Kidney capillary endothelial cell (primary cell): ENCODE measurements around the gene SLC2A8.

Experiments used
- DNase-seq: peaks from one replicate; pipeline ENCODE4 v3.0.0-alpha.2; 2018; ENCODE audit warnings: low spot score

Gene SLC2A8, protein sequence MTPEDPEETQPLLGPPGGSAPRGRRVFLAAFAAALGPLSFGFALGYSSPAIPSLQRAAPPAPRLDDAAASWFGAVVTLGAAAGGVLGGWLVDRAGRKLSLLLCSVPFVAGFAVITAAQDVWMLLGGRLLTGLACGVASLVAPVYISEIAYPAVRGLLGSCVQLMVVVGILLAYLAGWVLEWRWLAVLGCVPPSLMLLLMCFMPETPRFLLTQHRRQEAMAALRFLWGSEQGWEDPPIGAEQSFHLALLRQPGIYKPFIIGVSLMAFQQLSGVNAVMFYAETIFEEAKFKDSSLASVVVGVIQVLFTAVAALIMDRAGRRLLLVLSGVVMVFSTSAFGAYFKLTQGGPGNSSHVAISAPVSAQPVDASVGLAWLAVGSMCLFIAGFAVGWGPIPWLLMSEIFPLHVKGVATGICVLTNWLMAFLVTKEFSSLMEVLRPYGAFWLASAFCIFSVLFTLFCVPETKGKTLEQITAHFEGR

GRCh38 chr9:127396808-127397645 lies at the start of gene SLC2A8:
Gene SLC2A8, plus strand, starts transcription at chr9:127397169. Its CDS starts 62 bp downstream, at chr9:127397231.
- DNase-seq: peak; percentile 99

DNA sequence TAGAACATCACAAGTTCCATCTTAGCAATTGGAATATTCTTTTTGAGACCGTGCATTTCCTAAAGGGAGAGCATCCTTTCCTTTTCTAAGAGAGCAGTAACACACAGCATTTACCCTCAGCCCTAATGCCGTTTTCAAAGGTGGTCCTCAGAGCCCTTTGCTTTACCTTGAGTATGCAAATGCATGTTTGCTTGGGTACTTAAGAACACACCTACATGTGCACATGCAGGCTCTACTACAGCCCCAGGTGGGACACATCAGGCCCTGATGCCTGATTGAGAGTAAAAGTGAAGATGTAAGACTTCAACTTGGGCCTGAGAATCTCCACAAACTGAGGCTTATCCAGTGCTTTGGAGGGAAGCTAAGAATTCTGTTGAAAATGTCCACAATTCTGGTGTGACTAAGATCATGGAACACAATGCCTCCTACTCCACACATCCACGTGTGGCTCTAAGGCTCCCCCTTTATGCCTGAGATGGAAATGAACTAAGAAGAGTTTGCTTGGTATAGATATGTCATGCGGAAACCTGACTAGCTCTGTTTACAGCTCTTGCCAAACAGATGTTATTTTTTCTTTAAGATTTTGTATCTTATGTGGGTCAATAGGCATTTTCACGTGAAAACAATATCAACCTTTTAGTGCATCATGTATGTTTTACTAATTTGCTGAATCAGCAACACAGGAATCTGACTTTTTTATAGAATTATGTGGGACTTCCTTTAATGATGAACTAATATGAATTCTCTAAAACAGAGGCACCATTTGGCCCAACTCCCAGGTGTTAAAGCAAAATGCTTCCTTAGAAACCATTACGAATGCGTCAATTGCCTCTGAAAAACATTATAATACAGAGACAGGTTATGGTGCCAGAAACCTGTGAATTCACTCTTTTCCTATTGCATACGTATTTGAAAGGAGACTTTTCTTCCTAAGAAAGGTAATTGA lies 48.9 kb upstream of the SLC2A8 start:
- peak; percentile 31 for DNase-seq

DNA sequence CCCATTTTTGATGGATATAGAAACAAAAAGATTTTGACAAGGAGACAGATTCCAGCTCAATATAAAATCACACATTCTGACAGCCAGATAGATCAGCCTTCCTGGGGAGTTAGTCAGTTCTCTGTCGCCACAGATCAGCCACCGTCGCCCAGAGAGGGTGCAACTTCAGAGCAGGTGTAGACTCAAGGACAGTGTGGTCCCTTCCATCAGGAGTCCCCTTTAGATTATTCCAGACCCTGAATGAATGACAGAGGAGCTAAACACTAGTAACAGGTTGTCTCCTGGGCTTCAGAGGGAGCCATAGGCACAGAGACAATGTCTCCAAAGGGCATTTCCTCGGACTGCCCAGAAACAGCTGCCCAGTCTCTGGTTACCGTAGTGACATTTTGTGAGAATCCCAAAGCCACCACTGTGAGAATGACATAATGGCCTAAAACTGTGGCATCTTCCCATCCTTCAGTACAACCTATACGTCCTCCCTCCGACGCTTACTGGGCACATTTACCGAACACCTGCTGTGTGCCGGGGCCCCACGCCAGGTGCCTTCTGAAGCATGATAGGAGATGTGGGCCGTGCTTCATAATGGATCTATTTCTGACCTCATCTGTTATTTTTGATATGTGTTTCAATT lies 47.4 kb upstream of the SLC2A8 start:
- DNase-seq: no peak

- DNase-seq: no peak
Measured at GRCh38 chr9:127351182-127352166, 45.5 kb upstream of the SLC2A8 start.

- no peak for DNase-seq
Measured at GRCh38 chr9:127353882-127354281, 43.1 kb upstream of the SLC2A8 start.

DNA sequence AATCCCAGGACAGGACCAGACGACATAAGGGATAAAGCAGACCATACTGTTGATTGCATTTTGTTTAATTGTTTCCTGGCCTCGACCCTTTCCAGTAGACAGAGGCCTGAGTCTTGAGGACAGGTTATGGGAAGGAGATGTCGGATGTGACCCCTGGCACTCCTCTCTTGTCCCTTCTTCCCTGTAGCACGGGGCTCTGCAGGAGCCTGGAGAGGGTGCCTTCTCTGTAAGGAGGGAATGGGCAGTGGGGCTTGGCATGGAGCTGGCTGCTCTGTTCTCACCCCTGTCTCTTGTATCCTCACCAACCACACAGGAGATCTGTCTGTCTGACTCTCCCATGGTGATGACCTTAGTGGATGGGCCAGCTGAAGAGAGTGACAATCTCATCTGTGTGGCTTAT lies 40.1 kb upstream of the SLC2A8 start:
- no peak for DNase-seq

- DNase-seq: no peak
Measured at GRCh38 chr9:127358023-127358535, 38.9 kb upstream of the SLC2A8 start.

- no peak for DNase-seq
Measured at GRCh38 chr9:127358770-127359169, 38.2 kb upstream of the SLC2A8 start.

- DNase-seq: no peak
Measured at GRCh38 chr9:127360250-127360649, 36.7 kb upstream of the SLC2A8 start.

DNA sequence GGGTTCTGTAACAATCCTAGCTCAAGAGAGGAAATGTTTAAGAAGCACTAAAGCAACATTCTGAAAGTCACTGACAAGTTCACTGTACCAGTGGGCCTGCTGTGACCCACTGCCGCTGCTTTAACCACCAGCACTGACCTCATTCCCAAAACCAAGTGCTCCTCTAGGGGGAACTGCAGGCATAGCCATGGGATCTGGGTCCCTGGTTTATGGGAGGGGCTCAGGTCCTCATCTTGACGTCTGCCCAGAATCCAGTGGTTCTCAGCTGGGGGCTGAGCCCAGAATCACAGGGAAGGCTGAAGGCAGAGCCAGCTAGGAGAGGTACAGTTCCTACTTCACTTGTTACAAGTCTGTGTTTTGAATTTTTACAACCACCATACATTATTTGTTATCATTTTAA lies 36.1 kb upstream of the SLC2A8 start:
- no peak for DNase-seq

- DNase-seq: no peak
Measured at GRCh38 chr9:127361561-127361960, 35.4 kb upstream of the SLC2A8 start.

DNA sequence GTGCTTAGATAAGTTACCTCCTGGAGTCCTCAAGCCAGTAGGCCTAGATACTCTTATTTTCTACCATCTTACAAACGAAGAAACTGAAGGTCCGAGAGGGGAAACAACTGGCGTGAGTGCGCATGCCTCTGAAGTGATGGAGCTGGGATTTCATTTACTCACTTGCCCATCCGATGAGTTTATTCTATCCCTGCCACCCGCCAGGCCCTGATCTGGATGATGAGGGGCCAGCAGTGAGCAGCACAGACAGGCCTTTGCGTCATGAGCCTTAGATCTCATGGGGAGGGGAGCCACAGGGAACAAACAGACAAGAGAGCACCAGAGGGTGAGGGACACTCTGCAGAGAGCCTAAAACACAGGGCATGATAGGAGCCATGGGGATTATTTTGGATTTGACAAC lies 34.1 kb upstream of the SLC2A8 start:
- DNase-seq: no peak

DNA sequence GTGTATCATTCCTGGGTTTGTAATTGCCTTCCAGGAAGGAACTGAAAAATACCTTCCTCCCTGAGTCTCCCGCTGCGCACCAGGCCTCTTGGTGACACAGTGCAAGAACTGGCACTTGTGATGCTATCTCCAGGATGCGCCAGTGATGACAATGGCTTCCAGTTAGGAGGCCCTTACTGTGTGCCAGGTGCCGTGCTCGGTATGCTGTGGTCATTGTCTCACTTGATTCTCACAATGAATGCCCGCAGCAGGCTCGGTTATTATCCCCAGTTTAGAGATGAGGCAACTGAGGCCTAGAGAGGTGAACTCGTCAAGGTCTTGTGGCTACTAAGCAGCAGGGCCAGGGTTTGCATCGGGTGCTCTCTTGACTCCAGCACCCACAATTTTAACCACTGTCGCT lies 31.5 kb upstream of the SLC2A8 start:
- no peak for DNase-seq

GRCh38 chr9:127366594-127366993 lies 30.4 kb upstream of the SLC2A8 start:
- DNase-seq: no peak

- no peak for DNase-seq
Measured at GRCh38 chr9:127368852-127369402, 28.0 kb upstream of the SLC2A8 start.

DNA sequence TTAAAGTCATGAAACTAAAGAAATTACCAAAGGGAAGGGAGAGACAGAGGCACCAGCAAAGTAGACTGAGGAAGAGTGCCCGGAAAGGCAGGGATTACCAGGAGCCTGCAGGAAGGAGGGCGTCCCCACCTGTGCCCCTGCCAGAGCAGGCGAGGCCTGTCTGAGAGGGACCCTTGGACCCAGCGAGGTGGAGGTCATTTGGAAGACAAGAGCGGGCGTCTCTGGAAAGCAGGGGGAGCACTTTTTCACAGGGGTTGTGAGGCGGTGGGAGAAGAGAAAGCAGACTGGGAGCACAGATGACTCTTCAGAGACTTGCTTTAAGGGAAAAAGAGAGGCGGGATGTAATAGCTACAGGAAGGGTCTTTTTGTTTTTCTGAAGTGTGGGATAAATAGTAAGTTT lies 27.5 kb upstream of the SLC2A8 start:
- DNase-seq: no peak

DNA sequence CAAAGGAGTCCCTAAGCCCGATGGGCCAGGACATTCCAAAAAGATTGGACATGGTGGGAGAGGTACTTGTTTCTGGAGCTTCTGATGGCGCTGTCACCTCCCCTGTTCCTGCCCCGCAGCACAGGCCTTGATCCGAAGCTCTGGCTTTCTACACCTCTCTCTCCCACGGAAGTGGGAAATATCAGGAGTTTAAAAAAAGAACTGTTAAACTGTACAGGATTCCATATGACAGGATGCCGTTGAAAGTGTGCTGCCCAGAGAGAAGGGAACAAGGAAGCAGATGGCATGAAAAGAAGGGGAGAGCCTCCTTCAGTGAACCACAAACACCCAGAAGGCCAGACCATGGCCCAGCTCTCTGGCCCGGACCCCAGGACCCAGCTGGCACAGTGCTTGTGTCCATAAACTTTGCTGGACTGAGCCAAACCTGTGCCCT lies 26.8 kb upstream of the SLC2A8 start:
- no peak for DNase-seq

DNA sequence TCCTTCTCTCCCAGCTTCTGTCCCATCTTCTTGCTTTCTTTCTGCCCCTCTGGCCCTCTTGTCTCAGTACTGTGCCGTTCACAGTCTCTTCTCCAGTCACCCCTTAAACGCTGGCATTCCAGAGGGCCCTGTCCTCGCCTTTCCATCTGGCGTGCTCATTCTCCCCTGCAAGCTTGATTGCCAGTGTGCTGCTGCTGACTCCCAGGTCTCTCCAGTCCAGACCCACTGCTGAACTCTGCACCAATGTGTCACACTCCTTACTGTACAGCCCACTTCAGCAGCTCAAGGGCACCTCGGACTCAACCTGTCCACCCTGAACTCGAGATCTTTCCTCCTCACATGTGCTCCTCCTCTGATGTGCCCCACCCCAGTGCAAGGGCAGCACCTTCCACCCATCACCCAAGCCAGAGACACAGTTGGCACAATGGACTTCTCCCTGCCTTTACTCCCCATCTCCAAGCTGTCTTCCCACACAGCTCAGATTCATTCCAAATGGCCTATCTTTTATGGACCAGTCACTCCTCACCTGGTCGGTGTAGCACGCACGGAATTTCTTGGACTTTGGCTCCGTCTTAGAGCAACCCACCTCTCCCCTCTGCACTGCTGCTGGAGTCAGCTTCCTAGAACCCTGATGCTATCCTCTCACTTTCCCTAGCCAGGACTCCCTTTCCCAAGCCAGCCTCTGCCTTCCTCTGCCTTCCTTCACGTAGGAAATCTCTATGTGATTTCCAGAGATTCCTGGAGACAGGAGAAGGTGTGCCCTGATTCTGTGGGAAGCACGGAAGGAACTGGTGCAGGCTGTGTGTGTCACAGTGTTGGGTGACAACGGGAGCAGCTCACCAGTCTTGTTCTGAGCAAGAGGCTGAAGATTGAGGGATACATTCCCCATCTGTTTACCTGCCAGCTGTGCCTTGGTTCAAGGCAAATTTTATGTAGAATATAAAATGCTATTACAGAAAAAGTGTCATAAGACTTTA lies 26.0 kb upstream of the SLC2A8 start:
- no peak for DNase-seq
